Tongue (tissue), 2 donors: ENCODE results near the gene HK1. TPM values are rescaled to one million over a fixed set of nuclear protein-coding genes. Genes with fewer than 3 reads are reported as not detected.

Experiments used
- DNase-seq: peaks from one replicate; pipeline ENCODE4 v3.0.0-alpha.2; 2015
- total RNA-seq: library from RNA; depleted of rRNA; stranded (reverse); fragments of >200 nt; gene quantifications from one replicate; pipeline ENCODE4 v1.2.3, GENCODE V29; 2014

Gene HK1
- total RNA-seq, 1 donor from 2014 or later: 82.1 TPM

GRCh38 chr10:69349542-69349888 lies 71.2 kb downstream of the HK1 start:
- no peak for DNase-seq

- DNase-seq: no peak
Observed at GRCh38 chr10:69351589-69351988, 73.3 kb downstream of the HK1 start.

GRCh38 chr10:69352569-69353264 lies 74.4 kb downstream of the HK1 start:
- DNase-seq: no peak

GRCh38 chr10:69353977-69354635 lies 75.8 kb downstream of the HK1 start:
- no peak for DNase-seq

GRCh38 chr10:69356187-69356586 lies 77.9 kb downstream of the HK1 start:
- no peak for DNase-seq

GRCh38 chr10:69358148-69358795 lies 80.0 kb downstream of the HK1 start:
- DNase-seq: no peak

- DNase-seq: no peak
Observed at GRCh38 chr10:69359148-69359547, 80.9 kb downstream of the HK1 start.

GRCh38 chr10:69359594-69359993 lies 81.3 kb downstream of the HK1 start:
- peak; percentile 55 for DNase-seq

- peak; percentile 80 for DNase-seq
Observed at GRCh38 chr10:69360485-69361302, 82.4 kb downstream of the HK1 start.

- DNase-seq: no peak
Observed at GRCh38 chr10:69361303-69361614, 83.0 kb downstream of the HK1 start.

- peak; percentile 88 for DNase-seq
Observed at GRCh38 chr10:69362471-69362954, 84.2 kb downstream of the HK1 start.

GRCh38 chr10:69363666-69364065 lies 85.4 kb downstream of the HK1 start:
- DNase-seq: no peak

- DNase-seq: no peak
Observed at GRCh38 chr10:69364232-69364940, 86.1 kb downstream of the HK1 start.

- DNase-seq: no peak
Observed at GRCh38 chr10:69366738-69367137, 88.4 kb downstream of the HK1 start.

- no peak for DNase-seq
Observed at GRCh38 chr10:69367469-69367868, 89.2 kb downstream of the HK1 start.

GRCh38 chr10:69372126-69372980 lies 94.1 kb downstream of the HK1 start:
- no peak for DNase-seq

GRCh38 chr10:69374242-69374641 lies 95.9 kb downstream of the HK1 start:
- DNase-seq: no peak

GRCh38 chr10:69374931-69375306 lies 96.6 kb downstream of the HK1 start:
- no peak for DNase-seq

- peak; percentile 78 for DNase-seq
Observed at GRCh38 chr10:69375307-69376151, 97.2 kb downstream of the HK1 start.

- DNase-seq: no peak
Observed at GRCh38 chr10:69376662-69377061, 98.4 kb downstream of the HK1 start.
